ENCODE results near the gene MYO10.

DNA sequence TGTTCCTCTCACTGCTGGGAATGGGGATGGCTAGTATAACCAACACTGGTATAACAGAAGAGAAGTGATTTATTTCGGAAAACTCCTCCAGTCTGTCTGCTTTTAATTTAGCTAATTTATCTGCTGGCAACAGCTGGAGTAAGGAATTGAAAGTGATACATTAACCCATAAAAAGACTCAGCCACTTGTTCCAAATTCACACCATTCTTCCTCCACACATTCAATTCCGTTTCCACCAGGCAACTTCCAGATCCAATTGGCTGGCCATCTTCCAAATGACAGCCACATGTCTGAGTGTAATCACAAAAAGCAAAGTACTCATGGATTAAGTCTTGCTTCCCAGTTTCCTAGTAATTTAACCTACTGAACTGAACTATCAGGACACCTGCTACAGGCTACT lies 242.2 kb downstream of the MYO10 start:
- no peak for TF ChIP-seq EZH2 (IDR thresholded peaks at IDR 0.05; ENCODE audit: insufficient read depth, low read length)
- TF ChIP-seq, protein P1, sequence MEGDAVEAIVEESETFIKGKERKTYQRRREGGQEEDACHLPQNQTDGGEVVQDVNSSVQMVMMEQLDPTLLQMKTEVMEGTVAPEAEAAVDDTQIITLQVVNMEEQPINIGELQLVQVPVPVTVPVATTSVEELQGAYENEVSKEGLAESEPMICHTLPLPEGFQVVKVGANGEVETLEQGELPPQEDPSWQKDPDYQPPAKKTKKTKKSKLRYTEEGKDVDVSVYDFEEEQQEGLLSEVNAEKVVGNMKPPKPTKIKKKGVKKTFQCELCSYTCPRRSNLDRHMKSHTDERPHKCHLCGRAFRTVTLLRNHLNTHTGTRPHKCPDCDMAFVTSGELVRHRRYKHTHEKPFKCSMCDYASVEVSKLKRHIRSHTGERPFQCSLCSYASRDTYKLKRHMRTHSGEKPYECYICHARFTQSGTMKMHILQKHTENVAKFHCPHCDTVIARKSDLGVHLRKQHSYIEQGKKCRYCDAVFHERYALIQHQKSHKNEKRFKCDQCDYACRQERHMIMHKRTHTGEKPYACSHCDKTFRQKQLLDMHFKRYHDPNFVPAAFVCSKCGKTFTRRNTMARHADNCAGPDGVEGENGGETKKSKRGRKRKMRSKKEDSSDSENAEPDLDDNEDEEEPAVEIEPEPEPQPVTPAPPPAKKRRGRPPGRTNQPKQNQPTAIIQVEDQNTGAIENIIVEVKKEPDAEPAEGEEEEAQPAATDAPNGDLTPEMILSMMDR (IDR thresholded peaks at IDR 0.05; ENCODE audit: insufficient read depth, low read depth, low read length) = no peak
